Gastroesophageal sphincter (tissue), 4 donors: ENCODE measurements around the gene KANSL1L. TPM values are rescaled to one million over a fixed set of nuclear protein-coding genes. Genes with fewer than 3 reads are reported as not detected.
"Not testable (repeated sequence)": the region's sequence is repeated elsewhere in the genome, so short reads cannot be mapped to it uniquely, and the experiment has no call there.

Experiments
- ATAC-seq: fragments of 150-250 bp; one replicate; pipeline ENCODE4 v1.9.1; 2016; ENCODE audit warnings: mild to moderate bottlenecking, moderate library complexity
- H3K27ac ChIP-seq, 4 donors: fragments of 200-600 bp; sonication (generic) in 3 of 4; 1 replicate in 3 of 4; 2 replicates in 1 of 4; pipeline ENCODE4 v1.5.1; 2016 to 2019
- H3K27me3 ChIP-seq: fragments of 200-600 bp; sonication (generic); one replicate; pipeline ENCODE4 v1.5.1; 2019
- H3K36me3 ChIP-seq, 2 donors: fragments of 200-600 bp; sonication (generic); one replicate each; pipeline ENCODE4 v1.5.1; 2019; ENCODE audit warnings: control low read depth in 1 of 2
- H3K4me1 ChIP-seq, 3 donors: fragments of 200-600 bp; sonication (generic); 1 replicate in 2 of 3; 2 replicates in 1 of 3; pipeline ENCODE4 v1.5.1; 2016 to 2019; ENCODE audit warnings: control low read depth in 2 of 3
- H3K4me3 ChIP-seq, 2 donors: fragments of 200-600 bp; sonication (generic); one replicate each; pipeline ENCODE4 v1.5.1; 2019; ENCODE audit warnings: mild to moderate bottlenecking in 1 of 2, moderate library complexity in 1 of 2
- H3K9me3 ChIP-seq, 3 donors: fragments of 200-600 bp; sonication (generic); one replicate each; pipeline ENCODE4 v1.5.1; 2017 to 2019; ENCODE audit warnings: control low read depth in 2 of 3
- EP300 ChIP-seq: sonication (generic); formaldehyde crosslinking; IDR thresholded peaks from one replicate; pipeline ENCODE4 v1.6.1; 2017; ENCODE audit warnings: antibody characterized with exemption, mild to moderate bottlenecking
- POLR2A ChIP-seq, 2 donors: fragments of 450-650 bp; IDR thresholded peaks; one replicate each; pipeline ENCODE4 v1.6.1; 2017; ENCODE audit warnings: antibody characterized with exemption in 2 of 2, mild to moderate bottlenecking in 2 of 2, moderate library complexity in 1 of 2
- POLR2AphosphoS5 ChIP-seq: sonication (generic); formaldehyde crosslinking; IDR thresholded peaks from one replicate; pipeline ENCODE4 v1.6.1; 2017; ENCODE audit warnings: antibody characterized with exemption
- WGBS, 2 donors: methylation state at CpG; one replicate each; pipeline ENCODE4 v1.1.5; 2018; ENCODE audit warnings: low coverage in 1 of 2; 5-methylcytosine and 5-hydroxymethylcytosine counted together
- total RNA-seq, 4 donors: library from RNA; depleted of rRNA; stranded (reverse); fragments of >200 nt; gene quantifications; one replicate each; pipeline ENCODE4 v1.1.0, GENCODE V29; 2016
- TF ChIP-seq, protein P1 (sequence below), 4 experiments: fragments of 200-600 bp in 2 of 4; fragments of 450-650 bp in 2 of 4; sonication (generic) in 1 of 4; IDR thresholded peaks; one replicate each; pipeline ENCODE4 v1.5.1; 2017 to 2019; ENCODE audit warnings: antibody characterized with exemption in 4 of 4, mild to moderate bottlenecking in 2 of 4, moderate library complexity in 2 of 4

The KANSL1L gene
- total RNA-seq, 4 donors from 2014 or later: 24.2 to 54.6 (median 37.9) TPM

DNA sequence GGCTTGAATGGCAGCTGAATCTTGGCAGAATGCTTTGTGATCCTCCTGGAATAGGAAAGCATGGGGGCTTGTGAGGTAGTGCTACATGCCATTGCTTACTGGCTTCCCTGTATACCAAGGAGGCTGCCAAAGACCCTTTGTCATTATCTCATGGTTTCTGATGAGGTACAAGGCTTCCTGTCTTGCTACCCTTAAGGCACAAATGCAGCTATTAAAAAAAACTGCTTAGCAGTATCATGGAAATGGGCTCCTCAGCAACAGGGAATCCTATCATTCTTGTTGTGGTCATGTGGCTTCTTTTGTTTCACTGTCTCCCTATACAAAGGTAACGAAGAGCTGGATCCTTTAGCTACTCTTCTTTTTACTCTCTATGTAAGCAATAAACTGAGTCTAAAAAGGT lies 6.6 kb upstream of the KANSL1L start:
- Histone ChIP-seq H3K27me3 (no peaks in the 10 kb centered on the region), H3K4me3 (no peak overlapping the region), H3K4me1 (no peaks in the 10 kb centered on the region), H3K36me3 (no peaks in the 10 kb centered on the region), H3K9me3 (no peaks in the 10 kb centered on the region), H3K27ac (no peak overlapping the region)
- TF ChIP-seq POLR2A (IDR thresholded peaks at IDR 0.05) (no peak), EP300 (no peak), POLR2AphosphoS5 (no peak)
- TF ChIP-seq, protein P1, sequence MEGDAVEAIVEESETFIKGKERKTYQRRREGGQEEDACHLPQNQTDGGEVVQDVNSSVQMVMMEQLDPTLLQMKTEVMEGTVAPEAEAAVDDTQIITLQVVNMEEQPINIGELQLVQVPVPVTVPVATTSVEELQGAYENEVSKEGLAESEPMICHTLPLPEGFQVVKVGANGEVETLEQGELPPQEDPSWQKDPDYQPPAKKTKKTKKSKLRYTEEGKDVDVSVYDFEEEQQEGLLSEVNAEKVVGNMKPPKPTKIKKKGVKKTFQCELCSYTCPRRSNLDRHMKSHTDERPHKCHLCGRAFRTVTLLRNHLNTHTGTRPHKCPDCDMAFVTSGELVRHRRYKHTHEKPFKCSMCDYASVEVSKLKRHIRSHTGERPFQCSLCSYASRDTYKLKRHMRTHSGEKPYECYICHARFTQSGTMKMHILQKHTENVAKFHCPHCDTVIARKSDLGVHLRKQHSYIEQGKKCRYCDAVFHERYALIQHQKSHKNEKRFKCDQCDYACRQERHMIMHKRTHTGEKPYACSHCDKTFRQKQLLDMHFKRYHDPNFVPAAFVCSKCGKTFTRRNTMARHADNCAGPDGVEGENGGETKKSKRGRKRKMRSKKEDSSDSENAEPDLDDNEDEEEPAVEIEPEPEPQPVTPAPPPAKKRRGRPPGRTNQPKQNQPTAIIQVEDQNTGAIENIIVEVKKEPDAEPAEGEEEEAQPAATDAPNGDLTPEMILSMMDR (IDR thresholded peaks at IDR 0.05): no peak
- 83 to 100% methylated on average over 1 of the region's 1 CpG for WGBS, 2 donors
- ATAC-seq: no peak

DNA sequence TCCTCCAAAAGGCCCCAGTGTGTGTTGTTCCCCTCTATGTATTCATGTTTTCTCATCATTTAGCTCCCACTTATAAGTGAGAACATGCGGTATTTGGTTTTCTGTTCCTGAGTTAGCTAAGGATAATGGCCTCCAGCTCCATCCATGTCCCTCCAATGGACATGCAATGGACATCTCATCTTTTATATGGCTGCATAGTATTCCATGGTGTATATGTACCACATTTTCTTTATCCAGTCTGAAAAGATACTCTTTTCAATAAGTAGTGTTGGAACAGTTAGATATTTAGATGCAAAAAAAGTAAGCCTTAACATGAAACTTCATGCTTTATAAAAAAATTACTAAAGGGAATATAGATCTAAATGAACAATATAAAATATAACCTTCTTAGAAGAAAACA lies 5.9 kb upstream of the KANSL1L start:
- H3K9me3 ChIP-seq, H3K4me3 ChIP-seq, H3K27ac ChIP-seq, H3K27me3 ChIP-seq, H3K36me3 ChIP-seq, H3K4me1 ChIP-seq, ATAC-seq: not testable (repeated sequence)
- WGBS, 2 donors: 100% methylated on average over 1 of the region's 1 CpG

DNA sequence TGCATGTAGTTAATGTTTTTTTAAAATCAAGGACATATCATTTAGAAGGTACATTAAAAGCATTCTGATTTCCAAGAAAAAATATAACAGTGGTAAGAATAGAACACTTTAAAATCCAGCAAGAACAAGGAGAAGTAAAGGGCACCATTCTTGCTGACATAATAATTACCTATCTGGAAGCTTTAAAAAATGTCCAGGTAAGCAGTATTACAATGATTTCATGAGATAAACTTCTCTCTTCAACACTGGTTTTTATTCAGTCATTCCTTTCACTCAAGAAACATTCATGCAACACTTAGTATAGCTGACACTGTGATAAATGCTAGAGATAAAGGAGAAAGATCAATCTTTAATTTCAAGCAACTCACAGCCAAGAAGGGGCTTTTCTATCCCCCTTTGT lies 2.9 kb upstream of the KANSL1L start:
- Histone ChIP-seq H3K9me3 (no peaks in the 10 kb centered on the region), H3K27ac (no peak overlapping the region), H3K4me1 (peaks cover 0 to 14% (median 0%) of the 10 kb centered on the region in 3 donors), H3K36me3 (no peaks in the 10 kb centered on the region), H3K27me3 (no peaks in the 10 kb centered on the region), H3K4me3 (no peak overlapping the region)
- no peak for ATAC-seq
- TF ChIP-seq EP300 (no peak), POLR2A (IDR thresholded peaks at IDR 0.05) (no peak), POLR2AphosphoS5 (no peak)
- TF ChIP-seq, protein P1 (IDR thresholded peaks at IDR 0.05): no peak

DNA sequence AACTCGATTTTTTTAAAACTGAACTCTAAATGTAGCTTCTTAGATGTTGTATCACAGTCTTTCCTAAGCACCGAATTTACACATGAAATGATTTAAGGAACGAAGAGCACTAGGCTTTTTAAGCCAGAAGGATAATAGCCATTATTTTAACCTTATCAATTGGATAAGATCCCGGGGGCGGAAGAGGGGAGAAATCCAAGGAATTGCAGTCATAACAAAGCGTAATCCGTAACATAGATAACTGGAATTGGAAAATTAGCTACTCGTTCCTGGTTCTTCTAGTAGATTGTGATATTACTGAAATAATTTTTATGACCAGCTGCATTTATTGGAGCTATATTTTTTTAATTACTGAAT lies 988 bp upstream of the KANSL1L start:
- no peaks in the 10 kb centered on the region for H3K36me3 ChIP-seq

DNA sequence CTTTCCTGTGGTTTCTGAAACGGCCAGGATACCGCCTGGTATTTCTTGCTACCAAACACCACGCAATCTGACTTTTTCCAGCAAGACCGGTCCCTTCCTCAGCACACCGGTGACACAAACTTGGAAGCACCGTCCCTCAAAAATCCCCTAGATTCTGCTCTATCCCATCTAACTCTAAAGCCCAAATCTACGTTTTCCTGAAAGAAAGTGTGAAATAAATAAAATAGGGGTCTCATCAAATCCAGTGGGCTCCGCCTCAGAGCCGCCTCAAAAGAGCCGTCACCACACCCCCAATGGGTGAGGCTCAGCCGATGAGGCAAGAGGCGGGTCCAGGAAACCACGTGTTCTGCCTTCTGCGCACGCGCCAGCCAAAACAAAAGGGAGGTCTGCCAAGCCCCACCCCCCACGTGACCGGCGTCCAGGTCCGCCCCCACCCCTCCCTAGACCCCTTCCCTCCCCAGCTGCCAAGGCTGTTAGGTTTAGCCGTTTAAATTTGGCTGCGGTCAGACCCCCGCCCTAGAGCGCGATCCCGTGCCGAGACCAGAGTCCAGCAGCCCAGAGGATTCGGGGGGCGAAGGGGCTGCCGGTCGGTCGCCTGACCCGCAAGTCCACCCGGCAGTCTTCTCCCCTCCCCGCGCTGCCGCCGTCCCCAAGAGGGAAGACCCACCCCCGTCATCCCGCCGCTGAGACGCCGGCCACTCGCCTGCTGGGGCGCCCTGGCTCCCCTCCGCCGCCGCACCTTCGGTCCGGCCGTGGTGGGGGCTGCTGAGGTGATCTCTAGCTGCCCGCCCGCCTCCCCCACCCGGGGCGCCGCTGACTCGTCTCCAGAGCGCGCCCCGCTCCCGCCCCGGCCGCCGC lies 534 bp downstream of the KANSL1L start:
- H3K27me3 ChIP-seq: no peaks in the 10 kb centered on the region
- H3K4me1 ChIP-seq: peaks cover 8 to 48% (median 10%) of the 10 kb centered on the region in 3 donors
- peak overlapping the region; percentile 46 to 87 for H3K4me3 ChIP-seq
- 0 to 3% methylated on average over 6 to 7 of the region's 64 CpGs for WGBS, 2 donors
- ATAC-seq: peak; percentile 88
- TF ChIP-seq POLR2AphosphoS5: peak; percentile 97
- no peak for TF ChIP-seq EP300
- TF ChIP-seq, protein P1 (IDR thresholded peaks at IDR 0.05): no peak
- peak; percentile 69 to 81 for TF ChIP-seq POLR2A (IDR thresholded peaks at IDR 0.05)
- H3K9me3 ChIP-seq: no peaks in the 10 kb centered on the region
- H3K36me3 ChIP-seq: no peaks in the 10 kb centered on the region
- H3K27ac ChIP-seq: peak overlapping the region; percentile 87 to 100 (median 100)

More for the DNA sequence above, 988 bp upstream of the KANSL1L start:
- TF ChIP-seq, protein P1 (IDR thresholded peaks at IDR 0.05): no peak
- TF ChIP-seq POLR2AphosphoS5 (no peak), EP300 (no peak), POLR2A (IDR thresholded peaks at IDR 0.05) (no peak)
- no peaks in the 10 kb centered on the region for H3K9me3 ChIP-seq
- no peaks in the 10 kb centered on the region for H3K27me3 ChIP-seq
- H3K4me3 ChIP-seq: peak overlapping the region; percentile 21 to 87
- ATAC-seq: no peak
- H3K4me1 ChIP-seq: peaks cover under 1 to 33% (median 5%) of the 10 kb centered on the region in 3 donors
- WGBS, 2 donors: 7% methylated on average over 7 to 8 of the region's 8 CpGs
- peak overlapping the region; percentile 36 to 100 (median 100) for H3K27ac ChIP-seq
